ENCODE results near the gene CLCN4.

Gene CLCN4

DNA sequence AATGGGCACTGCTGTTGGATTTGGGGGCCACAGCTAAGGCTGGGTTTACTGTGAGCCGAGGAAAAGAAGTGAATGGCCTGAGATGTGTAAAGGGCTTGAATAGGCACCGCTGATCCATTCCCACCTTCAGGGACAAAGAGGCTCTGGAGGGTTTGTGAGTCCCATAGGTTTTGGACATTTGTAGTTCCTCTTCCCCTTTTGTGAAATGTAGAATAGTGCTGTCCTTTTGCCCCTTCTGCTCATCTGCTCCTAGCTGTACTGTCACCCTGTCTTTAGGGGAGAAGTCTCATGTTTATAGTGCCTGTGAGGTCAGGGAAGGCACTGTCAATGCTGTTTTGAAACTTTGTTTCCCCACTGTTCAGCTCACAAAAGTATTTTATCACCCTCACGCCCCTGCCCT, 26.4 kb upstream of the CLCN4 start:
- no peak for DNase-seq (ENCODE audit: low read depth in 2 of 2)

DNA sequence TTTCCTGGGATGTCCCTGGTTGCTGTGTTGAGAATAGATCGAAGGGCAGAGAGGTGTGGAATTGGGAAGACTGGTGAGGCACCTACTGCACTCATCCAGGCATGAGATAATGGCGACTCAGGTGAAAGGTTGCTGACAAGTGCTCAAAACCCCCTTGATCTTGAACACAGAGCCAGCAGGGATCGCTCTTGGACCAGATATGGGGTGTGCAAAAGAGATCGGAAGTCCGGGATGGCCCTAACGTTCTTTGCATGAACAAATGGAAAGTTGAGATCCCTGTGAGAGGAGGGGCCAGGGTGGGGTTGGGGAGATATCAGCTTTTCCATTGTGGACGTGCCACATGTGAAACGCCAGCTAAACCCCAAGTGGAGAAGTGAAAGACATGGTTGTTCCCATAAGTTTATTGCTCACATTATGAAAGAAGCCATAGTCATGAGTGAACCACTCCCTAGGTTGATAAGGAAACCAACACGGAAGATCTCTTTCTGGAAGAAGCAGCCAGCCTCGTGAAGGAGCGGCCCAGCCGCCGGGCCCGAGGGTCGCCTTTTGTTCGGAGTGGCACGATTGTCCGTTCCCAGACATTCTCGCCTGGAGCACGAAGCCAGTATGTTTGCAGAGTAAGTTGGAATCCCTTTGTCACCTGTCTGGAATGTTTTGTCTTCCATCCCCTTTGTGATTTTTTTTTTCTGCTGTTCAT, 22.6 kb upstream of the CLCN4 start:
- DNase-seq (ENCODE audit: low read depth in 2 of 2), result no peak

DNA sequence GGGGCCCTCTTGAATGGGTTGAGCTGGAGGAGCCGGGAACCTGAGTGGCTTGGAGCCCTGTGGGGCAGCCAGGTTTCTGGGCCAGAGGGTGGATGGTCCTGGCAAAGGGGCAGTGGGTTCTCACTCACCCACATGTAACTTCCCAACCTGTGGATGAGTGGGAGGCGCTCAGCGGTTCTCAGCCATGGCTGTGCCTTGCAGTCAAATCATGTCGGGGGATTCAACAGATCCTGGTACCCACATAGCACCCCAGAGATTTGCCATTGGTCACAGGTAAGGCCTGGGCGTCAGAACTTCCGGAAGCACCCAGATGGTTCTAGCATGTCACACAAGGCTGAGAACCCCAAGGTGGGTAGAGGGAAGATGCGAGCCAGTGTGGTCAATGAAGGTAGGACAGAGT, 21.9 kb upstream of the CLCN4 start:
- DNase-seq (ENCODE audit: low read depth in 2 of 2), result no peak

DNA sequence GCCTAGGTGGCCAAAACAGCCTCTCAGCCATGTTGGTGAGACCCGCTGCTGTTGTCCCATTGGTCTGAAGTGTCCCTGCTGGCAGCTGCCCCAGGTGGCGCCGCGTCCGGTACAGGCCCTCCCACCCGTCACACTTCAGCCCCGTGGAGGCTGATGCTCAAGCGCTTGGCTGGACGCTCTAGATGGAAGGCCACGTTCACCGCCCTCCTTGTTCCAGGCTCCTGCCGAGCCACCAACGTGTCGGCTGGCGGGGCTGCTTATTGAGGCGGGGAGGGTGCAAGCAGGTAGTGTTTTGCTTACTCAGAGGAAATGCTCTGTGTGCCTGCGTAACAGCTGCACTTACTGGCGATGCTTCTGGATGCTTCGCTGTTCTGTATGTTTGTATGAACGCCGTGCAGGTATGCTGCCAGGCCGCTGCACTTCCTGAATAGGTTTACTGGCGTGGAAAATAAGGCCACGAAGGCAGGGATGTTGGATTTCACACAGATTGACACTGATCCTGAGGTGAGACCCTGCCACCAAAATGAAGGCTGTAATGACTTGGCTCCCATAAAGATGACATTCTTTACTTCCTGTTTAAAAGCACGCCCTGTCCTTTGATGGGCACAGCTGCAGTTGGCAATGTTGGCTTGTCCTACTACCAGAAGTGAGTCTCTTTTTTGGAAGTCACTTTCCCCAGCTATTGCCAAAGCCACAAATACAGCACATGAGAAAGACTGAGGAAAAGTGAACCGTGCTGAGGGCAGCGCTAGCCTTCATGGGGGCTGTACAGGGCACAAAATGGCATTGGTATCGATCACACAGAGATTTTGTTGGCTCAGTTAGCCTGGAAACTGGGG, 21.0 kb upstream of the CLCN4 start:
- no peak for DNase-seq (ENCODE audit: low read depth in 2 of 2)

DNA sequence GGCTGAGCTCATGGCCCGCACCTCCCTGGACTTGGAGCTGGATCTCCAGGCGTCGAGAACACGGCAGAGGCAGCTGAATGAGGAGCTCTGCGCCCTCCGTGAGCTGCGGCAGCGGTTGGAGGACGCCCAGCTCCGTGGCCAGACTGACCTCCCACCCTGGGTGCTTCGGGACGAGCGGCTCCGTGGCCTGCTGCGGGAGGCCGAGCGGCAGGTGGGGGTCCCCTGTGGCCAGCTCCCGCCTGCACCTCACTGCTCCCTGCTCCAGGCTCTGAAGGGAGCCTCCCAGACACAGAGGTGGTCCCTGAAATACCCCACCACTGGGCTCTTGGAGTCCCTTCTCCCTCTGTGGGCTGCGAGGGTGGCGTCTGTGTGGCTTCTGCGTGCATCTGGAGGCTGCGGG, 18.0 kb upstream of the CLCN4 start:
- DNase-seq (ENCODE audit: low read depth in 2 of 2), result no peak

DNA sequence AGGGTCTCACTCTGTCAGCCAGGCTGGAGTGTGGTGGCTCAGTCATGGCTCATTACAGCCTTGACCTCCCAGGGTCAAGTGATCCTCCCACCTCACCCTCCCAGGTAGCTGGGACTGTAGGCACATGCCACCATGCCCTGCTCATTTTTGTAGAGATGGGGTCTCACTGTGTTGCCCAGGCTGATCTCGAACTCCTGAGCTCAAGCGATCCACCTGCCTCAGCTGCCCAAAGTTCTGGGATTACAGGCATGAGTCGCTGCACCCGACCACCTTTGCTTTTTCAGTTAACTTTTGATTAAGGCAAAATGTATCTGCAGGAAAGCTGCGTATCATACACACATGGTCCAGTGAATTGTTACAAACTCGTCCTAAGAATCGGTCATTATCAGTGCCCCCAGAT, 16.5 kb upstream of the CLCN4 start:
- no peak for DNase-seq (ENCODE audit: low read depth in 2 of 2)

DNA sequence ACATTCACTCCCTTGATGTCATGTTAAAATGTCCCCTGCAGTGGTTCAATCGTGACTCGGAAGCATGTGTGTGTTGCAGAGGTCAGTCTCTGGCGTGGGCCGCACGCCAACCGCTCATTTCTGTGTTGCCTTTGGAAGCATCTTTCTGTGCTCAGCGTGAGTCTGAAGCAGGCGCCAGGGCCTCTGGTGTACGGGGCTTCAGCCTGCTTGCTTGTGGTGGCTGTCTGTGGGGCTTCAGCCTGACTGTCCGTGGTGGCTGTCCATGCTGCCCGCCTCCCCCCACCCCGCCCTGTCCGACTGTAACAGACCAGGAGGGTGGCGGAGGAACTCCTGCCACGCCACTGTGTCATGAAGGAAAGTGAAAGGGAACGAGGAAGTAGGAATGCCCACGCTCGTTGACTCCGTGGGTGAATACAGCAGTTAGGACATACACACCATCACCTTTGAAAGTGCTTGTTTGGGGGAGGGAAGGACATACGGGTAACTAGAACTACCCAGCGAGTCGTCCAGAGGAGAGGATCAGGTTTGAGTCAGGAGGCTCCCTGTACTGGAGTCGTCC, 14.7 kb upstream of the CLCN4 start:
- no peak for DNase-seq (ENCODE audit: low read depth in 2 of 2)

DNA sequence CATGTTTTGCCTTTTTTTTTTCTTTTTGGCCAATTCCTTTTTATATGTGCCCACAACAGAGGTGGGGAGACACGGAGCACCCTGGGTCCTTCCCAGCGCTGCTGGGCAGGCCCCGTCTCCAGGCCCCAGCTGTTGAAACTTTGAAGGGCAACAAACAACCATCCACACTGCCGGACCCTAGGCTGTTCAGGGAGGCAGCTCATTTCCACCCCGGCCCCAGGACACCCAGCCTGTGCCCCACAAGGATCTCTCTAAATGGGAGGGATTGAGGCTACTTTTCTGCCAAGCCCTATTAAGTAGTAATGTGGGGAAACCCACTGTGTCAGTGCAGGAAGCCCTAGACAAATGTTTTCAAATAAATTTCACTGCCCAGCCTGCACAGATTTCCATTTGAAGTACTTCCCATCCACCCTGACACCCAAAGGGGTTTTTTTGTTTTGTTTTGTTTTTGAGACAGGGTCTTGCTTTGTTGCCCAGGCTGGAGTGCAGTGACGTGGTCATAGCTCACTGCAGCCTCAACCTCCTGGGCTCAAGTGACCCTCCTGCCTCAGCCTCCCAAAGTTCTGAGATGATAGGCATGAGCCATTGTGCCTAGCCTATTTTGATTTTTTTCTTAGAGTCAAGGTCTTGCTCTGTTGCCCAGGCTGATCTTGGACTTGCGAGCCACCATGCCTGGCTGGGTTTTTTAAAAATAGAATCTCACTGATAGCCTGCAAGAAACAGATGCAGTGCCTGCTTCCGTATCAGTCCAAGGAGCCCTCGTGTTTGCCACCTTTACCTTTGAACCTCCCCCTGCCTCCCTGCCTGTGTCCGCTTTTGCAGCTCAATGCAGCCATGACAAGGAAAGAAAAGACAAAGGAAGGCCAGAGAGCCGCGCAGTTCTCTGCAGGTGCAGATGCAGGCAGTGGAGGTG, 13.4 kb upstream of the CLCN4 start:
- DNase-seq (ENCODE audit: low read depth in 2 of 2), result no peak

DNA sequence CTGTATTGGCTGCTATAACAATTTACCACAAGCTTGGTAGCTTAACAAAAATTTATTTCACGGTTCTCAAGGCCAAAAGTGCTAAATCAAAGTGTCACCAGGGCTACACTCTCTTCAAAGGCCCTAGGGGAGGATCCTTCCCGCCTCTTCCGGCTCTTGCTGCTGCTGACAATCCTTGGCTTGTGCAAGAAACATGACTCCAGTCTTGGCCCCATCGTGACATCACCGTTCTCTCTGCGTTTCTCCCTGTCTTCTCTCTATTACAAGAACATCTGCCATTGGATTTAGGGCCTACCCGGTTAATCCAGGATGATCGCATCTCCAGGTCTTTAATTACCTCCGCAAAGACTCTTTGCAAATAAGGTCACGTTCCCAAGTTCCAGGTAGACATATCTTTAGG, 10.4 kb upstream of the CLCN4 start:
- no peak for DNase-seq (ENCODE audit: low read depth in 2 of 2)

DNA sequence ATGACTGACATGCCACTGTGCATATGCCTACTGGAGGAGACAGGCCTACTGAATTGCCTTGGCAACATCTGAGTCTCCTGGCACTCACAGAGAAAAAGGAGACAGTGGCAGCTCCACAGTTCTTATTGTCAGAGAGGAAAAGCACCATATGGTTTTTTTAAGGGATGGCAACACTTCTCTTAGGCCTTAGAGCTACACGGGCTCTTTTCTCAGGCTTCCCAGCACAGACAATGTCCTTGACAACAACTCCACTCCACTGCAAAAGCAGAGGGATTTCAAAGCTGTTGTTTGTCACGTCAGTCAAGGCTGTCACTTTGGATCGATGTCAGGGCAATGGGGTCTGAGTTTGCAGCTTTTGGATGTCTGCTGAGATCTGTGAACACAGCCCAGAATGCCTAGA, 4.7 kb upstream of the CLCN4 start:
- DNase-seq (ENCODE audit: low read depth in 2 of 2), result no peak

DNA sequence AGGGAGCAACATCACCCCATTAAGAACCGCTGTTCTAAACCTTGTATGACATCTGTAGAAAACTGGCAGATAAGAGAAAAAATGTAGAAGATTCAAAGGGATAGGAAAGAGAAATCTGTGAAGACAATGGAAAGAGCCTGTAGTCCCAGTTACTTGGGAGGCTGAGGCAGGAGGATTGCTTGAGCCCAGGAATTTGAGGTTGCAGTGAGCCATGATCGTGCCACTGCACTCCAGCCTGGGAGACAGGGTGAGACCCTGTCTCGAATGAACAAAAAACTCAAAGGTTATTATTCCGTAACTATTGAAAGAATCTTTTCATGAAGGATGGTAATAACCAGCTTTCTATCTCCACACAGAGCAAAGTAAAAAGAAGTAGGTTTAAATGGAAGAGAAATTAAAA, 1.6 kb upstream of the CLCN4 start:
- no peak for DNase-seq (ENCODE audit: low read depth in 2 of 2)

DNA sequence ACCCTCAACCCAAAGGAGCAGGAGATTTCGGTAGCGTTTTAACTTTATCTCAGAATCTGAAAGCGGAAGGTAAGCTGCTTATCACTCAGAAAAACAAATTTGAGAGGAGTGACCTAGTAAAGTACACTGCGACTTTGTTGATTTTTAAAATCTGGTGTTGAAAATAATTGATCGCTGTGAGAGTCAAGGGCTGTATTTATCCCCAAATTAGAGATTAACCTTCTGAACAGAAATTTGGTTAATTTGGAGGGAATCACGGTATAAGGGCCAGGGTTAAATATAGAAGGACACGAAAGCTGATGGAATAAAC, 212 bp downstream of the CLCN4 start:
- no peak for DNase-seq (ENCODE audit: low read depth in 2 of 2)

DNA sequence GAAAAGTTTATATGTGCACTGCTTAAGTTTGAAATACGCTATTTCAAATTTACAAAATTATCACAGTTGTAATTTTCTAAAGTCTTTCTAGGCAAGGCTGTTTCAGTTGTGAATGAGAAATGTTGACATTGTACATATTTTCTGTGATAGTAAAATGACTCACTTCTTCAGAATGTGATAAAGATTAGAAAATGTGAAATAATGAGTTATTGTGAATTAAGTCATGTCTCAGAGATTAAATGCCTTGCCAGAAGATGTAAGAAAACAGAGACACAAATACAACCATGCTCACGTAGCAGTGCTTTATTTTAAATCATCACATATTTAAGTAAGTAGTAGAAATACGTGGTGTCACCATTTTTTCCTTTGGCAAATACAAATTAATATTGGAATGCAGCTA, 768 bp downstream of the CLCN4 start:
- no peak for DNase-seq (ENCODE audit: low read depth in 2 of 2)

DNA sequence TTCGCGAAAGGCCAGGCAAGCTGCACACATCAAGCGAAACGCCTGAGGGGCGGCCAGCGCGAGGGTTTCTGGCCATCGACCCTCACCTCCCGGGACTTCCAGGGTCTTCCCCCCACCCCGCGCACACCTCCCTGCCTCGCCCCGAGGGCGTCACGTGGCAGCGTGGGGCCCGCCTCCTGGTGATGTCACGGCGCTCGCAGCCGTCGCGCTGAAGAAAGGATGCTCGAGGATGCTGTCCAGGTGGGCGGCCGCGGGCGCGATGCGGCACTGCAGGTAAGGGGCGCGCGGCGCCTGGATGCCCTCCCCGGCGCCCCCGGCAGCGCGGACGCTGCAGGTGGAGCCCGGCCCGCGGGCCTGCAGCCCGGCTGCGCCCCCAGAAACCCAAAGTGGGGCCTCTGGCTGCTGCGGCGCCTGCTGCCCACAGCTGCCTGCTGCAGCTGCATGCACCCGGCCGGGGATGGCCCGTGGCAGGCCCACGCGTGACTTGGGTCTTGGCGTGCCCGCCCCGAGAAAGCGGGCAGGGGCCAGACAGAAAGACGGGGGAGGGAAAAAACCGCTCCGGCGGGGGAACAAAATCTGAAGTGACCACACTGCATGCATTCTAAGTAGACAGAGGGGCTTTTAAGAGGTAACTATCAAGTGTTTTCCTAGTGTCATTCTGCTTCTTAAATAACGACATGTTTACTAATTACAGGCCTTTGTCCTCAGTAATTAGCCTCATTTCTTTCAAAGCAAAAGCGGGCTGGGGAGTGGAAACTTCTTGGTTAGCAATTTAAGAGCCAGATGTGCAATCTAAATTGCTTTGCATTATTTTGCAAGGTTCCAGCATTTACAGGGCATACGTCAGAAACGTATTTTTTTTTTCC, 1.7 kb downstream of the CLCN4 start:
- no peak for DNase-seq (ENCODE audit: low read depth in 2 of 2)

DNA sequence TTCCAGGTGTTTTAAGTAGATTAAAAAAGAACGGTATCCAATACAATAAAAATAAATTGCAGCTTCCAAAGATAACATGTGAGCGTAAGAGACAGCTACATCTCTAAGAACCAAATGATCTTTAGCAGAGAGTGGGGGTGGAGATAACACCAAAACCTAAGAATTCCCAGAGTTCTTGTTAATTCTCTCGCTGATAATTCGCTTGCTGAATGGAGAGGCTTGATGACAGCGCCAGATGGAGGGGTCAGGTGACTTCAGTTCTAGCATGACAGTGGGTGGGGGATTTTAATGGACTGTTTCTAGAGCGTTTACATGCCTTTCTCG, 2.3 kb downstream of the CLCN4 start:
- DNase-seq (ENCODE audit: low read depth in 2 of 2), result no peak

DNA sequence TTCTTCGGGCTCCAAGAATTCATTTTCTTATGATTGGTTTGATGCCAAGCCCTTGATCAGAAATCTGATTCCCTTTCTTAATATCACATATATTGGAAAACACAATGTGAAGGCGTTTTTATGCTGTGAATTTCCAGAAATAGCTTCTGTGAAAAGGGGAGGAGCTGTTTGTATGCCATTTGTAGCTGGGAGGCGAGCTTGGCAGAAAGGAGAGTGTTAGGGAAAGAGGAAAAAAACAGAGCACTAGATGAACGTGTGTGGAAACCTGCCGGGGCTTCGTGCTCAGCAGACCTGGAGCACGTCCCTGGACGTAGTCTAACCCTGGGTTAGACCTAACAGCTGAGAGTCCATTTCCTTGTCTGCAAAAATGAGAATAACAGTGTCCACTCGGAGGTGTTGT, 3.4 kb downstream of the CLCN4 start:
- DNase-seq (ENCODE audit: low read depth in 2 of 2), result no peak

DNA sequence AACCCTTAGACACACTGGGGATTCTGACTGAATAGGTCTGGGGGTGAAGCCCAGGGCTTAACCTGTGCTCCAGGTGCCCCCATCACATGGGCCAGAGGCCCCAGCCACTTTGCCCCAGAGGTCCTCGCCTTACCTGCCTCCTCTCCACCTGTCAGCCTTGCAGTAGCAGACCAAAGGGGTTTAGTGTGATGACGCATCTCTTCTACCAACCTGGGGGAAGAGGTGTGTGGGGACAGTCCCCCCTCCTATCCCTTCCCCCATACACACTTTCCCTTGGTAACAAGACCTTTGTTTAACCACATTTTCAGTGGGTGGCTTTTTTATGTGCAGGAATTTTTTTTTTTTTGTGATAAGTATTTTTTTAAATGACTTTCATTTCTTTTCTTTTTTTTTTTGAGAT, 6.3 kb downstream of the CLCN4 start:
- DNase-seq (ENCODE audit: low read depth in 2 of 2), result no peak

DNA sequence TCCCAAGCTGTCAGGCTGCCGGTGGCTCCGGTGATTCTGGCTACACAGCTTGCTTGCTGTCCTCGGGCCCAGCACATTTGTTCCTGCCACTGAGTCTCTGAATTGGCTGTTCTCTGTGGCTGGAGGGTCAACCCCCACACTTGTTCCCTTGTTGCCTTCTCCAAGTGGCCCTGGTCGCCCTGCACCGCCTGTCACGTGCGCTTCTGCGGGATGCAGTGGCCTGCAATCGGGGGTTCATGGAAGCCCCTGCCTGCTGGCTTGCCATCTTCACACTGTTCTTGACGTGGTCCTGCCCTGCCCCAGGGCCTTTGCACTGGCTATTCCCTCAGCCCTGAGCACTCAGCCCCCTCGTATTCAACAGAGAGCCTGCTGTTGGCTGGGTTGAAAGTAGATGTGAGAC, 8.1 kb downstream of the CLCN4 start:
- DNase-seq (ENCODE audit: low read depth in 2 of 2), result no peak

DNA sequence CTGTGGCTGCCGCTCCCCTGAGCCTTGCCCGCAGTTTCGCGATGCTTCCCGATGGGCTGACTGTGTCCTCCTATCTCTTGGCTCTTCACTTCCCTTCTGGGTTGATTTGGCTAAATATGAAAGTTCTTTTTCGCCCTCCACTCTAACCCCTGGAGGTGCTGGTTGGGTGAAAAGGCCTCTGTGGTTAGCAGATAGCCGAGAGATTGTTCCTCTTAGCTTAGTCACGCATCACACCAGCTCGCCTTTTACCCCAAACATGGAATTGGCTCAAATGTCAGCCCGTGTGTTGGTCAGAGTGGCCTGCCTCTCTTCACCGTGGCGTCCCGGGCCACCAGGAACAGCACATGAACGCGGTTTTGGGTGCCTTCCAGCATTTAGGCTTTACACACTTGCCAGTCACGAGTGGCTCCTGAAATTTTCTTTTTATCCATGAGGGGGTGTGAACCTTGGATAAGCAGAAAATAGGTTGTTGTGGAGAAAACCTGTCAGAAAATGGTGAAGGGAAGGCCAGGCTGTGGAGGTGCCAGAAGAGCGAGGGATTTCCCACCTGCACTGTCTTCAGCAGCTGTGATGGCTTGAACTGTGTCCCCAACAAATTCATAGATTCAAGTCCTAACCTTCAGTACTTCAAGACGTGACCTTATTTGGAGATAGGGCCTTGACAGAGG, 8.9 kb downstream of the CLCN4 start:
- no peak for DNase-seq (ENCODE audit: low read depth in 2 of 2)

DNA sequence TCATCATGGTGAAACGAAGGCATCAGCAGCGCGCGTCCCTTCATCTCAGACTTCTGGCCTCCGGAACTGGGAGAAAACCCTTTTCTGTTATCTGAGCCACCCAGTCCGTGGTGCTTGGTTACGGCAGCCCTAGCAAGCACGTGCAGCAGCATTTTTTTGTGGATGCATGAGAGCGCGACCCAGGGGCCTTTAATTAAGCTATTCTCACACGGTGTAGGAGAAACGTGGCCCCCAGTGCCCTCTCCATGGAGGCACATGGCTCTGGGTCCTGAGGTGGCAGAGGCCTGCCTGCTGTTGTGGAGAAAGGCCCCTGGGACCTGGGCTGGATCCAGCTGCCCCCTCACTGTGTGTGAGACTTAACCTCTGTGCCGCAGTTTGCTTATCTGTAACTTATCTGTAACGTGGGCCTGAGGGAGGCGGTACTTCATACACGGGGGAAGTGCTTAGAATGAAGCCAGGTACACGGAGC, 9.5 kb downstream of the CLCN4 start:
- no peak for DNase-seq (ENCODE audit: low read depth in 2 of 2)

DNA sequence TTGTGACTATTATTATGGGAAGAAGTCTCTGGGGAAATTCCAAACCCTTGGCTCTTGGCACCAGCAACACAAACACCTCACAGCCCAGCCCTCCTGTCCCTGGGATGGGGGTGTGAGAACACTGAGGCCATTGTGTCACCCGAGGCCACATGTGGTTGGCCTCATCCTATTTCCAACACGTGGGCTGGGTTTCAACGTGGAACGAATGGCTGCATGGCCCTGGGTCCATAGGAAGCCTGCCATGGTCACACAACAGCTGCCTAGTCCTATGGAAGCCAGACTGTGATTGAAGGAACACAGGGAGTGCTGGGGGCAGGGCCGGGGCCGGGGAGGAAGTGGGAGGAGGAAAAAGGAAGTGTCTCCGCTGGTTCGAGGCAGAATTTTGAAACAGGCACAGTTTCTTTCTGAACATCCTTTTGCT, 10.0 kb downstream of the CLCN4 start:
- DNase-seq (ENCODE audit: low read depth in 2 of 2), result no peak

Measured in fibroblast of skin of left biceps (primary cell).